Activated CD4-positive, alpha-beta T cell treated with anti-CD3 and anti-CD28 coated beads, Interleukin-2, amount 50 U/mL, for 24 hours (primary cell): ENCODE measurements around the gene IFIT1.
"Not testable (repeated sequence)": the region's sequence is repeated elsewhere in the genome, so short reads cannot be mapped to it uniquely, and the experiment has no call there.

ENCODE experiments used
- DNase-seq, 2 donors: peaks; one replicate each; pipeline ENCODE4 v3.0.0-alpha.2; 2020; ENCODE audit warnings: low read depth in 1 of 2, low spot score in 1 of 2

Gene IFIT1

DNA sequence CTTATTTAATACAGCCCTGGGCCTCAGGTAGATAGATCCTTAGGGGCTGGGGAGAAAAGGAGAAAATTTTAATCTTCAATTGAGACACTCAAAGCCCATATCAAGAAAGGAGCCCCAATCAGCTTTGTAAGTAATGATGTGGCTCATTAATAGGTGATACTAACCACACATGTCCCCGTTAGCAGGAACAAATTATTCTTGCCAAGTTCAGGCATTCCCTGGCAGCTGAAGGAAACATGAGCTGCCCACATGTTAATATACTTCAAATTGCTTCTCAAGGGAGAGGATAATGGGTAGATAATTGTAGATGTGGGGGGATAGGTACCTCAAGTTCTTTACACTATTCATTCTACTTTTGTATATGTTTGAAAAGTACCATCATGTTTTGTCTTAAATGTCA, 36.5 kb downstream of the IFIT1 start:
- DNase-seq, result no peak

DNA sequence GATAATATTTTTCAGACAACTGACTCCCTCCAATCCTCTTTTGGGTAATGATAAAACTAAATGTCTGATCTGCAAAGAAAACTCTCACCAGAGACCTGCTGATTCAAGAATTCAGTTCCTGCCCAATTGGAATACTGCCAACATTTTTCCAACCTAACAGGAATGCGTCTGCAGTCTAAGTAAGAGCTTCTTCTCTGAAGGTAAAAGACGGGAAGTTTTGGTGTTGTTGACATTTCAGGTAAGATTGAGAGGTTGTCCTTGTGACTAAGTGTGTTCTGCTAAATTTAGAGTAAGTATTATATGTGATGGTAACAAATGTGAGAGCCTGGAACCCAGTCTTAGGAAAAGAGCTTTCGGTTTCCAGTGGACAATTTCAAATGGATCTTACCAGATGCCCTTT, 39.6 kb downstream of the IFIT1 start:
- no peak for DNase-seq

DNA sequence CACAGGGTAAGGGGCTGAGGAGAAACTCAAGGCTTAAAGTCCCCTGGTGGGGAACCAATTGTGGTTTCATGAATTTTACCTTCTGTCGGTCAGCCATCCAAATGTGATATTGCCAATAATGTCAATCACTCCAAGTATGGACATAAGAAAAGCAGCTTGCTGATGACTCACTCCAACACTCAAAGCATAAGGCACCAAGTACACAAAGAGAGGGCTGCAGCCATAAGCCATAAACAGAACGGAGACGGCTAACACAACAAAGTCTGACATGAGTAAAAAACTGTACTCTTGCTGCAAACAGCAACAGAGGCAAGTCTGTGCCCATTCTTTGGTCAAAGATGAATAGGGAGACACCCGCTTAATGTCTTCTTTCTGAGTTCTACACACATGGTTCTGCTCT, 46.1 kb downstream of the IFIT1 start:
- no peak for DNase-seq

DNA sequence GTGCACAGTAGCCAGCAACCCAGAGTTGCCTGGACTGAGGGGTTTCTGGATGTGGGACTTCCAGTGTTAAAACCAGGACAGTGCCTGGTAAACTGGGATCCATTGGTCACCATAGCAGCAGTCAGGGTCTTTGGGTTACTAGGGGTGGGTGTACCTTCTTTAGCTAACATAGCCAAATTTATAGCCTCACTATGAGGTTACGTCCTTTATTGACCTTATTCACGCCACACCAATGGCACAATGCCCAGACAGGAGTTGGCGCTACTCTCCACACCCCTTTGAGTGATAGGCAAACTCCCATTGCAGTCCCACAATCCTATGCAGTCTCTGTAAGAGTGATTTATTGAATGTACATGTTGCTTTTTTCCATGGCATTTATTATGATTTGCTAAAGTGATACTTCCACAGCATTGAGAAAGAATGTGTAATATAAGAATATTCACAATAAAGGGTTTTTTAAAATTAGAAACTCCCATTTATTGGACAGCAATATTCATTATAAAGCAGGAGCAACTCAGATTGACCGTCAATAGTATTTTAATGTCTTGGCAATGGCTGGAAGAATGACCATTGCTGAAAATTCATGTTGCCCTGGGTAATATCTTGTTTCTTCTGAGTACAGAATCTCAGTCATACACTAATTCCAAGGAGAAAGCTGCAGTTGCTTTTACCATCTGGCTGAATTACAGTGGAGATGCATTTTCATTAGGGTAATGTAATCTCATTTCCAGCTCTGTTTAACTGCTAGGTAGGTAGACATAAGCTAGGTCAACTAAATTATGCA, 48.0 kb downstream of the IFIT1 start:
- no peak for DNase-seq

DNA sequence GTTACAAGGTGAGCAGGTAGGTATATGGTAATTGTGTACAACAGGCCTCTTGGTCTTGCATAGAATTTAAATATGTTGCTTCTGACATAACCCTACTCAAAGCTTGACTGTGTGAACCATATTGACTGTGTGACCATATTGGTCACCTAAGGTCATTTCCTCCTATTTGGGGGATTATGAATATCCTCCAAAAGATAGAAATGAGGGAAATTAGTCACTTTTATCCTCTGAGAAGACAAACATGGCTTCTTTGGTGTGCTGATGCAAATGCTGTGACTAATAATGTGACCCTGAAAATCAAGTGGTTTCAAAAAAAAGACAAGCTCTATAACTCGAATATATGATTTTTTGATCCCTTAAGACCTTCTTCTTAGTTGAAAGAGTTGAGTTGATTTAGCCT, 49.9 kb downstream of the IFIT1 start:
- DNase-seq, result no peak

DNA sequence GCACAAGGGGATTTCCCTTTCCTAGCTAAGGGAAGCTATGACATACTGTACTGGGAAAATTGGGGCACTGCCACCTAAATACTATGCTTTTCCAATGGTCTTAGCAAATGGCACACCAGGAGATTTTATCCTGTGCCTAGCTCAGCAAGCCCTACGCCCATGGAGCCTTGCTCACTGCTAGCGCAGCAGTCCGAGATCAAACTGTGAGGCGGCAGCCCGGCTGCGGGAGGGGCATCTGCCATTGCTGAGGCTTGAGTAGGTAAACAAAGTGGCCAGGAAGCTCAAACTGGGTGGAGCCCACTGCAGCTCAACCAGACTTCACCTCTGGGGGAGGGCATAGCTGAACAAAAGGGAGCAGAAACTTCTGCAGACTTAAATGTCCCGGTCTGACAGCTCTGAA, 52.4 kb downstream of the IFIT1 start:
- DNase-seq, result not testable (repeated sequence)

DNA sequence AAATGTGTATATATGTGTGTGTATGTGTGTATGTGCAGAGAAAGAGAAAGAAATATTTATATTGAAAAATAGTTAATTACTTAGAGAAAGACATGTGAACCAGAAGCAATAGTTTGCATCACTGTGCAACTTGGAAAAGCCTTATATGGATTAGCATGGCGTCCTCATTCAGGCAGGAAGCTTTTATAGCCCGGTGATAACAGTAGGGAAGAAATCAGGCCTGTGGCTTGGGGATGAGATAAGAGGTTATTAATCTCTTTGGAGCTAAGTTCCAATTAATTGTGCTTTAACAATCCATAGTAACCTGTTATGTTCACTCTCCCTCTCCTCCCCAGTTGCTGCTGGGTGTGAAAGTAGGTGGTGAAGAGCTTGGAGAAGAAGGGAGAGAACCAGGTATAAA, 58.5 kb downstream of the IFIT1 start:
- DNase-seq, result no peak

DNA sequence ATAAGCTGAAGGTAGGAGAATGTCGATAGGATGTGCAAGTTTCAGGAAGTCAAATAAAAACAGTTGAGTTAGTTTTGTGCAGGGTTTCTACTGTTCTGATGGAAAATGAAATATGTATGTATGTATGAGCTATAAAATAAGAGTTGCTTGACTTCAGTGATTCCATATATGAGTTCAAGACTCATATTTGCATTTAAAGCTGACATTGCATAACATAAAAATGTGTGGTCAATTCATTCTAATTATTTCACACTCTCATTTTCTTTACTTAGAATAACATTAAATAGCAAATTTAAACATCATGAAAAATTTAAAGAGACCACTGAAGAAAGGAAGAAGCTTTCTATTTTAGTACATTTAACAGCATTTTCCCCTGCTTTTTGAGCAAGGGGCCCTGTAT, 59.8 kb downstream of the IFIT1 start:
- no peak for DNase-seq

DNA sequence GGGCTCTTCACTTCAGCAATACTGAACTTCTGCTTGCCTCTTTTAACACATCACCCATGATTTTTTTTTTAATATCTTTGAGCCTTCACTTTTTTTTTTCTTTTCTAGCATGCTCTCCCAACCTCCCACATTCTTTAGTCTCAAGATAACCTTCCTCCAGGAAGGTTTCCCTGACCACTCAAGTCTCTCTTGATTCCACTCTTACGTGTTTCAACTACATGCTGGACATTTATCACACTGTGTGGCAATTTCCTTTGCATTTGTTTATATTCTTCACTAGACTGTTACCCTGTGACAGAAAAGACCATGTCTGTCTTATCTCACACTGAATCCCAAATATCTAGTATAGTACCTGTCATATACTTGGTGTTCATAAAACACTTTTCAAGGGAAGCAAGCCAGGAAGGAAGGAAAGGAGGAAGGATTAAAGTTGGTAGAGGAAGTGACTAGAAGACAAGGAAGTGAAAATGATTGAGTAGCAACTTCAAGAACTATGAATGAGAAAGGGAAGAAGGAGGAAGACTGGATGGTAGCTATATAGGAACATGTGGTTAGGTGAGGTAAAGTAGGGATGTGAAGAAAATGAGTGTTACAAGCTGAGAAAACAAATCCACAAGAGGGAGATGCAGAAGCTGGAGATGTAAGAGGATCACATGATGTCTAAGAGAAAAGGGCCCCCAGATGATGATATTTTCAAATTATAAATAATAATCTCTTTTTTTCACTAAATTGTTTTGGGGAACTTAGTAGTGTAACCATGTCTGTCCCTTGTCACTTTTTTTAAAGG, 62.3 kb downstream of the IFIT1 start:
- DNase-seq, result no peak
